GM23338 (cell line): ENCODE measurements around the gene SKP1. TPM values are rescaled to one million over a fixed set of nuclear protein-coding genes. Genes with fewer than 3 reads are reported as not detected.

ENCODE experiments used
- ATAC-seq: fragments of 200-7000 bp; cut with Tn5 transposase; 3 replicates; pipeline ENCODE4 v1.9.1; 2020
- DNase-seq: peaks from one replicate; pipeline ENCODE4 v3.0.0-alpha.2; 2015; ENCODE audit warnings: low spot score
- H2AFZ ChIP-seq: fragments of 200-600 bp; sonication (generic); 2 replicates; pipeline ENCODE4 v1.8.0; 2016; ENCODE audit warnings: antibody characterized with exemption, mild to moderate bottlenecking, moderate library complexity
- H3F3A ChIP-seq: fragments of 200-600 bp; sonication (generic); replicated peaks from 2 replicates; pipeline ENCODE4 v1.8.0; 2017; ENCODE audit warnings: antibody characterized with exemption, mixed run types, low read depth
- H3K27ac ChIP-seq: fragments of 200-600 bp; sonication (generic); 2 replicates; pipeline ENCODE4 v1.6.1; 2016; ENCODE audit warnings: low read depth
- H3K27me3 ChIP-seq: fragments of 200-600 bp; sonication (generic); 2 replicates; pipeline ENCODE4 v1.8.0; 2016; ENCODE audit warnings: mild to moderate bottlenecking, mixed run types, moderate library complexity; ENCODE audit not compliant: insufficient read depth
- H3K36me3 ChIP-seq: fragments of 200-600 bp; sonication (generic); 2 replicates; pipeline ENCODE4 v1.8.0; 2016; ENCODE audit warnings: mild to moderate bottlenecking; ENCODE audit not compliant: insufficient read depth
- H3K4me1 ChIP-seq: fragments of 200-600 bp; sonication (generic); 2 replicates; pipeline ENCODE4 v1.8.0; 2016; ENCODE audit warnings: mild to moderate bottlenecking, moderate library complexity; ENCODE audit not compliant: insufficient read depth
- H3K4me2 ChIP-seq: fragments of 200-600 bp; sonication (generic); 2 replicates; pipeline ENCODE4 v1.7.1; 2017; ENCODE audit warnings: mixed run types
- H3K4me3 ChIP-seq: fragments of 200-600 bp; sonication (generic); 2 replicates; pipeline ENCODE4 v1.6.1; 2016; ENCODE audit warnings: mixed run types
- H3K79me2 ChIP-seq: fragments of 200-600 bp; sonication (generic); replicated peaks from 2 replicates; pipeline ENCODE4 v1.8.0; 2017; ENCODE audit warnings: mild to moderate bottlenecking; ENCODE audit not compliant: insufficient read depth
- H3K9me2 ChIP-seq: fragments of 200-600 bp; sonication (generic); 2 replicates; pipeline ENCODE4 v1.8.0; 2017; ENCODE audit not compliant: insufficient read depth
- H4K20me1 ChIP-seq: fragments of 200-600 bp; sonication (generic); replicated peaks from 2 replicates; pipeline ENCODE4 v1.8.0; 2017; ENCODE audit warnings: mild to moderate bottlenecking; ENCODE audit not compliant: insufficient read depth
- H3K27ac Mint-ChIP-seq: 2 replicates; pipeline ENCODE4 v1.8.0; 2020; ENCODE audit warnings: inconsistent platforms, mild to moderate bottlenecking, moderate library complexity, mixed read lengths
- H3K27me3 Mint-ChIP-seq: 3 replicates; pipeline ENCODE4 v1.8.0; 2022; ENCODE audit warnings: low read depth, mild to moderate bottlenecking, moderate library complexity, mixed read lengths, inconsistent platforms; ENCODE audit not compliant: insufficient read depth, poor library complexity
- H3K36me3 Mint-ChIP-seq: 3 replicates; pipeline ENCODE4 v1.8.0; 2021; ENCODE audit warnings: low read depth, mild to moderate bottlenecking, inconsistent platforms, moderate library complexity, mixed read lengths
- H3K4me1 Mint-ChIP-seq: 3 replicates; pipeline ENCODE4 v1.8.0; 2020; ENCODE audit warnings: mild to moderate bottlenecking, inconsistent platforms, mixed read lengths
- H3K4me3 Mint-ChIP-seq: 3 replicates; pipeline ENCODE4 v1.8.0; 2021; ENCODE audit warnings: moderate library complexity, mild to moderate bottlenecking, inconsistent platforms, mixed read lengths
- H3K9me3 Mint-ChIP-seq: 3 replicates; pipeline ENCODE4 v1.8.0; 2020; ENCODE audit warnings: moderate library complexity, mild to moderate bottlenecking, inconsistent platforms, mixed read lengths
- CREB1 ChIP-seq: fragments of 250-450 bp; sonication (Bioruptor Pico); IDR thresholded peaks from 2 replicates; pipeline ENCODE4 v1.5.0; 2020; ENCODE audit warnings: low read depth, mild to moderate bottlenecking, moderate library complexity
- EZH2 ChIP-seq: fragments of 200-600 bp; sonication (generic); IDR thresholded peaks from one replicate; pipeline ENCODE4 v1.8.0; 2017; ENCODE audit warnings: antibody characterized with exemption, mild to moderate bottlenecking, low read depth; ENCODE audit not compliant: unreplicated experiment
- POLR2AphosphoS5 ChIP-seq: IDR thresholded peaks from 2 replicates; pipeline ENCODE4 v1.6.1; 2016; ENCODE audit warnings: antibody characterized with exemption, low read depth
- STAT1 ChIP-seq: IDR thresholded peaks from one replicate; pipeline ENCODE4 v1.6.1; 2016; ENCODE audit warnings: antibody characterized with exemption; ENCODE audit not compliant: unreplicated experiment
- polyA plus RNA-seq: library from polyadenylated mRNA; unstranded; fragments of >200 nt; fragmentation: Nextera tagmentation; extraction: Ambion mirVana; gene quantifications from 2 replicates; pipeline ENCODE4 v1.2.1, GENCODE V29; 2016
- total RNA-seq: library from RNA; depleted of rRNA; stranded (reverse); fragments of >200 nt; shearing (Covaris generic); gene quantifications from 2 replicates; pipeline ENCODE4 v1.2.3, GENCODE V29; 2014
- TF ChIP-seq, protein P1 (sequence below): IDR thresholded peaks from 2 replicates; pipeline ENCODE4 v1.6.1; 2016; ENCODE audit warnings: antibody characterized with exemption
- TF ChIP-seq, protein P2 (sequence below): fragments of 250-450 bp; sonication (Bioruptor Pico); IDR thresholded peaks from 2 replicates; pipeline ENCODE4 v1.5.0; 2020; ENCODE audit warnings: mild to moderate bottlenecking, moderate library complexity
- TF ChIP-seq, protein P3 (sequence below), 2 experiments: fragments of 200-600 bp in 1 of 2; sonication (generic) in 1 of 2; conservative IDR thresholded peaks; 2 replicates each; pipeline versions ENCODE4 v1.5.1 to v1.6.1; 2016 to 2017; ENCODE audit warnings: antibody characterized with exemption in 2 of 2, low read depth in 2 of 2, mild to moderate bottlenecking in 2 of 2, moderate library complexity in 1 of 2

The SKP1 gene
- total and polyA plus RNA-seq, 2 experiments from 2014 or later: 244 to 440 TPM

DNA sequence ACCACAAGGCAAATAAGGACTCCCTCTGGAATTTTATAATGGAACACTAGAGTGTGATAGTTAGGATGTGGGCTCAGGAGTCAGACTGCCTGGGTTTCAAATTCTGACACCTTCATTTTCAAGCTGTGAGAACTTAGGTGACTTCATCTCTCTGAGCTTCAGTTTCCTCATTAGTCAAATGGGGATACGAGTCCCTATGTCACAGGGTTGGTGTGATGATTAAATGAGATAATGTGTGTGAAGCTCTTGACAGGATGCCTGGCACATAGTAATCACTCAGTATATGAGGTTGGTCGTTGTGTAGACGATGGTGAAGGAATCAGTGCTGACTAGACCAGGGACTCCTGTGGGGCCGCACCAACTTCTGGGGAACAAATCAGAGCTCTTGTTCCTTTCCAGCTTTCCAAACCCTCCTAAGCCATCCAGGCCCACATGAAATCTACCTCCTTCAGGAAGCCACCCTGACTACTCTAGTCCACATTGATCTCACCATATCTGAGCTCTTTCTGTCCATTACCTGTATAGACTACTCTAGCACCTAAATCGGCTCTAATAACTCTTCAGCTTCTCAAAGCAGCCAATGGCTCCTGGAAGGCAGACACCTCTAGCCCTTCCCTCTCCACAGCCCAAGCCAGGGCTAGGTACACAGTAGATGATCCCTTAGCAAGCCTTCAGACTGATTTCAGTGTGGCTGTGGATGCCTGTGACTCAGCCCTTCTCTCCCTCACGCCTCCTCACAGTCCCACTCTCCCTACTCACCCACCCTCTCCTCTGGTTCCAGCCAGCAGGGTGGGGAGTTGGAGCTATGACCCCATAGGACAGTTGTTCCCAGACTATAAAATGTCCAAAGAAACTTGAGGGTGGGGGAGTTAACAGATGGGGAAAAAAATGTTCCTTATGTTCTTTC, 64.8 kb downstream of the SKP1 start:
- Histone ChIP-seq H3K27ac (no peak overlapping the region), H4K20me1 (0 out of 2 replicates have a peak, but pooled peaks cover 1% of the 10 kb centered on the region), H2AFZ (no peak overlapping the region), H3K9me2 (no peaks in the 10 kb centered on the region), H3K79me2 (no peaks in the 10 kb centered on the region), H3F3A (0 out of 2 replicates have a peak, but pooled peaks cover 15% of the 10 kb centered on the region), H3K36me3 (no peaks in the 10 kb centered on the region), H3K4me2 (no peak overlapping the region), H3K4me1 (no peaks in the 10 kb centered on the region; the same call in 1 of the 2 replicates), H3K4me3 (no peak overlapping the region), H3K27me3 (peaks cover 40% of the 10 kb centered on the region)
- Mint-ChIP-seq H3K27me3 (peaks cover 43% of the 10 kb centered on the region), H3K27ac (no peak overlapping the region), H3K4me1 (peaks cover 7% of the 10 kb centered on the region), H3K36me3 (no peaks in the 10 kb centered on the region; the same call in 2 of the 3 replicates), H3K9me3 (no peaks in the 10 kb centered on the region), H3K4me3 (no peak overlapping the region)
- DNase-seq (no peak), ATAC-seq (no peak)
- TF ChIP-seq, protein P1, sequence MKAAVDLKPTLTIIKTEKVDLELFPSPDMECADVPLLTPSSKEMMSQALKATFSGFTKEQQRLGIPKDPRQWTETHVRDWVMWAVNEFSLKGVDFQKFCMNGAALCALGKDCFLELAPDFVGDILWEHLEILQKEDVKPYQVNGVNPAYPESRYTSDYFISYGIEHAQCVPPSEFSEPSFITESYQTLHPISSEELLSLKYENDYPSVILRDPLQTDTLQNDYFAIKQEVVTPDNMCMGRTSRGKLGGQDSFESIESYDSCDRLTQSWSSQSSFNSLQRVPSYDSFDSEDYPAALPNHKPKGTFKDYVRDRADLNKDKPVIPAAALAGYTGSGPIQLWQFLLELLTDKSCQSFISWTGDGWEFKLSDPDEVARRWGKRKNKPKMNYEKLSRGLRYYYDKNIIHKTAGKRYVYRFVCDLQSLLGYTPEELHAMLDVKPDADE: no peak
- TF ChIP-seq CREB1 (CRISPR knock-in tag): no peak
- TF ChIP-seq EZH2: no peak
- no peak for TF ChIP-seq POLR2AphosphoS5
- TF ChIP-seq STAT1: no peak
- TF ChIP-seq, protein P2, sequence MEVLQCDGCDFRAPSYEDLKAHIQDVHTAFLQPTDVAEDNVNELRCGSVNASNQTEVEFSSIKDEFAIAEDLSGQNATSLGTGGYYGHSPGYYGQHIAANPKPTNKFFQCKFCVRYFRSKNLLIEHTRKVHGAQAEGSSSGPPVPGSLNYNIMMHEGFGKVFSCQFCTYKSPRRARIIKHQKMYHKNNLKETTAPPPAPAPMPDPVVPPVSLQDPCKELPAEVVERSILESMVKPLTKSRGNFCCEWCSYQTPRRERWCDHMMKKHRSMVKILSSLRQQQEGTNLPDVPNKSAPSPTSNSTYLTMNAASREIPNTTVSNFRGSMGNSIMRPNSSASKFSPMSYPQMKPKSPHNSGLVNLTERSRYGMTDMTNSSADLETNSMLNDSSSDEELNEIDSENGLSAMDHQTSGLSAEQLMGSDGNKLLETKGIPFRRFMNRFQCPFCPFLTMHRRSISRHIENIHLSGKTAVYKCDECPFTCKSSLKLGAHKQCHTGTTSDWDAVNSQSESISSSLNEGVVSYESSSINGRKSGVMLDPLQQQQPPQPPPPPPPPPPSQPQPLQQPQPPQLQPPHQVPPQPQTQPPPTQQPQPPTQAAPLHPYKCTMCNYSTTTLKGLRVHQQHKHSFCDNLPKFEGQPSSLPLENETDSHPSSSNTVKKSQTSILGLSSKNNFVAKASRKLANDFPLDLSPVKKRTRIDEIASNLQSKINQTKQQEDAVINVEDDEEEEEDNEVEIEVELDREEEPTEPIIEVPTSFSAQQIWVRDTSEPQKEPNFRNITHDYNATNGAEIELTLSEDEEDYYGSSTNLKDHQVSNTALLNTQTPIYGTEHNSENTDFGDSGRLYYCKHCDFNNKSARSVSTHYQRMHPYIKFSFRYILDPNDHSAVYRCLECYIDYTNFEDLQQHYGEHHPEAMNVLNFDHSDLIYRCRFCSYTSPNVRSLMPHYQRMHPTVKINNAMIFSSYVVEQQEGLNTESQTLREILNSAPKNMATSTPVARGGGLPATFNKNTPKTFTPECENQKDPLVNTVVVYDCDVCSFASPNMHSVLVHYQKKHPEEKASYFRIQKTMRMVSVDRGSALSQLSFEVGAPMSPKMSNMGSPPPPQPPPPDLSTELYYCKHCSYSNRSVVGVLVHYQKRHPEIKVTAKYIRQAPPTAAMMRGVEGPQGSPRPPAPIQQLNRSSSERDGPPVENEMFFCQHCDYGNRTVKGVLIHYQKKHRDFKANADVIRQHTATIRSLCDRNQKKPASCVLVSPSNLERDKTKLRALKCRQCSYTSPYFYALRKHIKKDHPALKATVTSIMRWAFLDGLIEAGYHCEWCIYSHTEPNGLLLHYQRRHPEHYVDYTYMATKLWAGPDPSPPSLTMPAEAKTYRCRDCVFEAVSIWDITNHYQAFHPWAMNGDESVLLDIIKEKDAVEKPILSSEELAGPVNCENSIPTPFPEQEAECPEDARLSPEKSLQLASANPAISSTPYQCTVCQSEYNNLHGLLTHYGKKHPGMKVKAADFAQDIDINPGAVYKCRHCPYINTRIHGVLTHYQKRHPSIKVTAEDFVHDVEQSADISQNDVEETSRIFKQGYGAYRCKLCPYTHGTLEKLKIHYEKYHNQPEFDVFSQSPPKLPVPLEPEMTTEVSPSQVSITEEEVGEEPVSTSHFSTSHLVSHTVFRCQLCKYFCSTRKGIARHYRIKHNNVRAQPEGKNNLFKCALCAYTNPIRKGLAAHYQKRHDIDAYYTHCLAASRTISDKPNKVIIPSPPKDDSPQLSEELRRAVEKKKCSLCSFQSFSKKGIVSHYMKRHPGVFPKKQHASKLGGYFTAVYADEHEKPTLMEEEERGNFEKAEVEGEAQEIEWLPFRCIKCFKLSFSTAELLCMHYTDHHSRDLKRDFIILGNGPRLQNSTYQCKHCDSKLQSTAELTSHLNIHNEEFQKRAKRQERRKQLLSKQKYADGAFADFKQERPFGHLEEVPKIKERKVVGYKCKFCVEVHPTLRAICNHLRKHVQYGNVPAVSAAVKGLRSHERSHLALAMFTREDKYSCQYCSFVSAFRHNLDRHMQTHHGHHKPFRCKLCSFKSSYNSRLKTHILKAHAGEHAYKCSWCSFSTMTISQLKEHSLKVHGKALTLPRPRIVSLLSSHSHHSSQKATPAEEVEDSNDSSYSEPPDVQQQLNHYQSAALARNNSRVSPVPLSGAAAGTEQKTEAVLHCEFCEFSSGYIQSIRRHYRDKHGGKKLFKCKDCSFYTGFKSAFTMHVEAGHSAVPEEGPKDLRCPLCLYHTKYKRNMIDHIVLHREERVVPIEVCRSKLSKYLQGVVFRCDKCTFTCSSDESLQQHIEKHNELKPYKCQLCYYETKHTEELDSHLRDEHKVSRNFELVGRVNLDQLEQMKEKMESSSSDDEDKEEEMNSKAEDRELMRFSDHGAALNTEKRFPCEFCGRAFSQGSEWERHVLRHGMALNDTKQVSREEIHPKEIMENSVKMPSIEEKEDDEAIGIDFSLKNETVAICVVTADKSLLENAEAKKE (CRISPR knock-in tag): no peak
- TF ChIP-seq, protein P3, sequence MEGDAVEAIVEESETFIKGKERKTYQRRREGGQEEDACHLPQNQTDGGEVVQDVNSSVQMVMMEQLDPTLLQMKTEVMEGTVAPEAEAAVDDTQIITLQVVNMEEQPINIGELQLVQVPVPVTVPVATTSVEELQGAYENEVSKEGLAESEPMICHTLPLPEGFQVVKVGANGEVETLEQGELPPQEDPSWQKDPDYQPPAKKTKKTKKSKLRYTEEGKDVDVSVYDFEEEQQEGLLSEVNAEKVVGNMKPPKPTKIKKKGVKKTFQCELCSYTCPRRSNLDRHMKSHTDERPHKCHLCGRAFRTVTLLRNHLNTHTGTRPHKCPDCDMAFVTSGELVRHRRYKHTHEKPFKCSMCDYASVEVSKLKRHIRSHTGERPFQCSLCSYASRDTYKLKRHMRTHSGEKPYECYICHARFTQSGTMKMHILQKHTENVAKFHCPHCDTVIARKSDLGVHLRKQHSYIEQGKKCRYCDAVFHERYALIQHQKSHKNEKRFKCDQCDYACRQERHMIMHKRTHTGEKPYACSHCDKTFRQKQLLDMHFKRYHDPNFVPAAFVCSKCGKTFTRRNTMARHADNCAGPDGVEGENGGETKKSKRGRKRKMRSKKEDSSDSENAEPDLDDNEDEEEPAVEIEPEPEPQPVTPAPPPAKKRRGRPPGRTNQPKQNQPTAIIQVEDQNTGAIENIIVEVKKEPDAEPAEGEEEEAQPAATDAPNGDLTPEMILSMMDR (conservative IDR thresholded peaks at IDR 0.05; ENCODE audit: low read depth in 2 of 2): no peak
